ENCODE results near the gene IL17RD.

IL17RD gene

DNA sequence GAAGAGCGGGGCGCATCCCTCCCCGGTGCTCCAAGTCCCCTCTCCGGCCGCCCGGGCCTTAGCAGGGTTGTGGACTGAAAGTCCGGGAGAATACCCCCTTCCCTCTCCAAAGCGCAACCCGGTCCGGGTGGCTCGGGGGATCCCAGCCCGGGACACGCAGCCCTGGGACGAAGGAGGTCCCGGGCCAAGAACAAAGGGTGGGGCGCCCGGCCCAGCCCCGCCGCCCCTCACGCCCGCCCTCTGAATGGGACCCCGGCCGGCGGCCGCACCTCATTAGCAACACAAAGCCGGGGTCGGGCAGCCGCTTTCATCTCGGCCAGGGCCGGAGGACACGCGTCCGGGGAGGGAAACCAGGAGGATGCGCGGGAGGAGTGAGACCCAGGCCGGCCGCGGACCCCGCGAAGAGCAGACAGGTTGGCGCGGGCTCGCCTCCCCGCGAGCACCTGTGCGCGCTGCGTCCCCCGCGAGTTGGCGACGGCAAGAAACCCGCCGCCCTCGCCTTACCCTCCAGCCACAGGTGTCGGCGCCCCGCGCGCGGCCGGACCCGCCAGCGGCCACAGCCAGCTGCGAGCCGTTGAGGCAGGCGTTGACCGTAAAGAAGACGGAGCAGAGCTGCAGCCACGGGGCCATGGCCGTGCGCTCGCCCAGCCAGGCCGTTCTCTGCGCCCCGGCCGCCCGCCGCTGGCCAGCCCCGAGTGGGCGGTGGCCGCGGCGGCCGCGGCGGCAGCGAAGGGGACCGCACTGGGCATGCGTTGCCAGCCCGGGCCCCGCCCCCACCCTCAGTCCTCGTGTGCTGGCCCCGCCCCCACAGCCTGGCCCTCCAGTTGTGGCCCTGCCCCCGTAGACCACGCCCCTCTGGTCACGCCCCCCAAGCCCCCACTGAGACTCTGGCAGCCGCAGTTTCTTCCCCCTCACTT is at the start of gene IL17RD:
IL17RD (minus strand) TSS at position 697 of the 917 bp plus-strand sequence; CDS start at position 630, 67 bp downstream.
- DNase-seq: peak; percentile 10

DNA sequence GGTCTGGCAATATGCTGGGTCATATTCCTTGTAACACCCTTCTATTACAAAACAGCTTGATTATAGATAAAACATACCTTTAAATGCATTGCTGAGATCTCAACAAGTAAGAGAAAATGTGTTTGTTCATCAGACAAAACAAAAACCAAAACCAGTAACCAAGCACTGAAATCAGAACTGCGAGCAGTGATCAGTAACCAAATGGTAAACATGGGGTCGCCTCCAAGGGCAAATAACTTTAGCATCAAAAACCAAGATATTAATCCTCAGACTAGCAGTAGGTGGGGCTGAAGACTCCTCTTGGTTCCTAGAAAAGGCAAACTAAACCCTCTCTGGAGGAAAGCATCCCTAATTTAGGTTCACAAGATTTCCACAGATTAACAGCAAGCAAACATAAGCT is 41.3 kb upstream of the IL17RD start:
- DNase-seq: no peak

GRCh38 chr3:57199895-57200297 is 34.7 kb upstream of the IL17RD start, which contains the start of gene HESX1:
Gene HESX1 (minus strand): TSS chr3:57199978. CDS start chr3:57199918, 60 bp downstream.
- DNase-seq: no peak

- no peak for DNase-seq
Measured at GRCh38 chr3:57194641-57195040, 29.5 kb upstream of the IL17RD start.

DNA sequence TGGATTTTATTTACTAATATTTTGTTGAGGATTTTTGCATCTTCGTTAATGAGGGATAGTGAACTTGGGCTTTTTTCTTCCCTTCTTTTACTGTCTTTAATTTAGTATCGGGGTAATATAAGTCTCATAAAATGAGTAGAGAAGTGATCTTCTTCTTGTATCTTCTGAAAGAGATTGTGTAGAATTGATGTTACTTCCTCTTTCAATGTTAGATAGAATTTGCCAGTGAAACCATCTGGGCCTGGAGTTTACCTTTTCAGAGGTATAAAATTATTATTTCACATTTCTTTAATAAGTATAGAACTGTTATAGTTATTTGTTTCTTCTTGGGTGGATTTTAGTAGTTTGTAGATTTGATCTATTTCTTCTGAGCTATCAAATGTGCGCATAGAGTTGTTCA is 26.9 kb upstream of the IL17RD start:
- no peak for DNase-seq

DNA sequence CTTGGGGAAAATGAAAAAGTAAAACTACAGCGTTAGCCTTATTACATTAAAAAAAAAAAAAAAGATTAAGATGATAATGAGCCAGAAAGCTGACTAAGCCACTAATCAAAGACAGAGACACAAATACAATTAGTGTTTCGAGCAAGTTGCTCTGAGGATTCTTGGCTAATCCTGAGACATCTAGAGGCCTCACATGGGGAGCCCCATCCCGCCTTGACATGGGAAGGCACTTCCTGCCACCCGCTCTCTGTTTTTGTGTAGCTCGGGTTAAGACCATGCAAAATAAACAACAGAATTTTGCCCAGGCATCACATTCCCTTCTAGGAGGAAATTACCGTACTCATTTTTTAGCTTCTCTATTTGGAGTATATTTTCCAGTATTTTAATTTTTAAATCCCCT is 19.4 kb upstream of the IL17RD start:
- DNase-seq: no peak

GRCh38 chr3:57179580-57180410 is 14.6 kb upstream of the IL17RD start:
- DNase-seq: no peak

- DNase-seq: no peak
Measured at GRCh38 chr3:57176045-57176444, 10.9 kb upstream of the IL17RD start.

GRCh38 chr3:57173687-57174086 is 8.5 kb upstream of the IL17RD start:
- no peak for DNase-seq

DNA sequence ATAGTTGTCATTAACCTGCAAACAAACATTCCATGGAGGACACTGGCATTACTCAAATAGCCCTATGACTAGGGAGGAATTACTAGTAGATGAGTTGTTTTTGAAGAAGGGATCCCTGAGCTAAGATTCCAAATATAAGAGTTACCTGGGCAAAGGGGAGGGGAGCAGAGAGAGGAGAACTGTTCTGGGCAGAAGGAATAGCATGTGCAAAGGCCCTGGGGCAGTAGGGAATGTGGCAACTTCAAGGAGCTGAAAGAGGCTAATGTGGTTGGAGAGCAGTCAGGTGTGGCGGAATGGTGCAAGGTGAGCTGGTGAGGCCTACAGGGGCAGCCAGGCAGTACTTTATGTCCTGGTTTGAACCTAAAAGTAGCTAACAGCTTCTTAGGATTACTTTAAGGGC is 5.8 kb upstream of the IL17RD start:
- no peak for DNase-seq

GRCh38 chr3:57169872-57170623 is 4.9 kb upstream of the IL17RD start:
- peak; percentile 26 for DNase-seq

DNA sequence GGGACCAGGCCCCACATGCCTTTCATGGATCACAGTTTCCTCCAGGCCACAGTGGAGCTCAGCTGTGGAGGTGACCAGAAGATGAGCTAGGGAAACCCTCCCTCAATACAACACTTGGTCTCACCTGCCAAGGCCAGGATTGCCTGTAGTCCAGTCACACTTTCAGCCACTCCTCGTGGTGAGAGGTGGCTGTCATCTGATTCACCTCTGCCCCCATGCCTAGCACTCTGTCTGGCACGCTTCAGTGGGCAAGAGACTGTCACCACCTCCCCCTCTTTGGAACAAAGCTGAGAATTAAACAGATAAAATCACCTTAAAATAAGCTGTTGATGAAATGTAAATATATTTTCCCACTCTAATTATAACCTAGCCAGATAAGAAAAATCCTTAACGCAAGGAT is 4.0 kb upstream of the IL17RD start:
- no peak for DNase-seq

DNA sequence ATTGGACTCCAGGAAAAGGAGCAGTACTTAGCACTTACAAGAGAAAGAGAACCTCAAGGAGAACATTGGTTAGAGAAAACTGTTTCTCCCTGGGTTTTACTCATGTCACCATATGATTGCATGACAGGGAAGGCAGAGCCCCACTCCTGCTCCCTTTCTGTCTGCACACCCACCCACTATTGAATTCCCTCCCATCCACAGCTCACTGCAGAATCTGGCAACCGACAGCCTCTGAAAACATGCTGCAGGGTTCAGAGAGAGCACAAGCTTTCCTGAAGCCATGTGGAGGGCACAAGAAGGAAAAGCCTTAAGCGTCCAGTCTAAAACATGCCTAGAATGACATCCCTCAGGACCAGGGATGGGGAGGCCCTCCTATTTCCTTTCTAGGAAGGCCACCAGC is 3.0 kb upstream of the IL17RD start:
- DNase-seq: no peak

- no peak for DNase-seq
Measured at GRCh38 chr3:57166660-57167059, 1.5 kb upstream of the IL17RD start.

GRCh38 chr3:57165641-57166040 is 488 bp upstream of the IL17RD start:
- no peak for DNase-seq

DNA sequence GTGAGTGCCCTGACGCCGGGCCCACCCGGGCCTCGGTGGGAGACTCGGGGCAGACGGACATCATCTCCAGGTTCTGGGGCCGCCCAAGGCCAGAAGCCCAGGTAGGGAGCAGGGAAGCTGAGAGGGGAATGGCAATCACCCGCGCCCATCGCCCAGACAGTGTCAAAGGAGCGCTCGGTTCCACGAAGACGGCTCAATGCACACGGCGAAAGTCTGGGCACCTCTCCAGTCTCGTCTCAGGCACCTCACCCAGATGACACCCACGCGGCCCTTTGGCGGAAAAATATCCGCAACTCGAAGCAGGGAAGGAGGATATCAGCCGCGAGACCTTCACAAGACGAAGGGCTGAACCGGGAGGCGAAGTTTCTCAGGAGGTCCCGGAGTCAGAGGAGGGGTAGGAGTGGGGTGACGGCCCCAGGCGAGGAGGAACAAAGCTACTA is 916 bp downstream of the IL17RD start:
- no peak for DNase-seq

GRCh38 chr3:57163751-57164150 is 1.4 kb downstream of the IL17RD start:
- DNase-seq: no peak

GRCh38 chr3:57161915-57162314 is 3.2 kb downstream of the IL17RD start:
- DNase-seq: no peak

GRCh38 chr3:57160765-57161538 is 4.2 kb downstream of the IL17RD start:
- DNase-seq: no peak

GRCh38 chr3:57160076-57160764 is 4.9 kb downstream of the IL17RD start:
- no peak for DNase-seq
